ENCODE measurements around the gene MATN3.
"Not testable (repeated sequence)": the region's sequence is repeated elsewhere in the genome, so short reads cannot be mapped to it uniquely, and the experiment has no call there.

DNA sequence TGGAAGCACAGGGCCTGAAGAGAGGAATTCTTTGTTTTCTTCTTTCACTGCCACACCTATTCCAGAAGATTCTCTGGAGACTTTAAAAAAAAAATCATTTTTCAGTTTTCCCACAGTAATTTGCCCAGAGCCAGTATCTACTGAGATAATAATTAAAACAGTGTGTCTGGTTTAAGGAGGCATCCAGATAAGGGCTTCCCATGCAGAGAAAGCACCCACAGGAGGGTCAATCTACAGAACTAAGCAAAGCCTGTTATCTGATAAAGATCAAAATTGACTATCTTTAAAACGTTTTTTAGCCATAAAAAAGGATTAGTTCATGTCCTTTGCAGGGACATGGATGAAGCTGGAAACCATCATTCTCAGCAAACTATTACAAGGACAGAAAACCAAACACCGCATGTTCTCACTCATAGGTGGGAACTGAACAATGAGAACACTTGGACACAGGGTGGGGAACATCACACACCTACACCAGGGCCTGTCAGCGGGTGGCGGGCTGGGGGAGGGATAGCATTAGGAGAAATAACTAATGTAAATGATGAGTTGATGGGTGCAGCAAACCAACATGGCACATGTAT lies 33.3 kb upstream of the MATN3 start:
- TF ChIP-seq, protein P1, sequence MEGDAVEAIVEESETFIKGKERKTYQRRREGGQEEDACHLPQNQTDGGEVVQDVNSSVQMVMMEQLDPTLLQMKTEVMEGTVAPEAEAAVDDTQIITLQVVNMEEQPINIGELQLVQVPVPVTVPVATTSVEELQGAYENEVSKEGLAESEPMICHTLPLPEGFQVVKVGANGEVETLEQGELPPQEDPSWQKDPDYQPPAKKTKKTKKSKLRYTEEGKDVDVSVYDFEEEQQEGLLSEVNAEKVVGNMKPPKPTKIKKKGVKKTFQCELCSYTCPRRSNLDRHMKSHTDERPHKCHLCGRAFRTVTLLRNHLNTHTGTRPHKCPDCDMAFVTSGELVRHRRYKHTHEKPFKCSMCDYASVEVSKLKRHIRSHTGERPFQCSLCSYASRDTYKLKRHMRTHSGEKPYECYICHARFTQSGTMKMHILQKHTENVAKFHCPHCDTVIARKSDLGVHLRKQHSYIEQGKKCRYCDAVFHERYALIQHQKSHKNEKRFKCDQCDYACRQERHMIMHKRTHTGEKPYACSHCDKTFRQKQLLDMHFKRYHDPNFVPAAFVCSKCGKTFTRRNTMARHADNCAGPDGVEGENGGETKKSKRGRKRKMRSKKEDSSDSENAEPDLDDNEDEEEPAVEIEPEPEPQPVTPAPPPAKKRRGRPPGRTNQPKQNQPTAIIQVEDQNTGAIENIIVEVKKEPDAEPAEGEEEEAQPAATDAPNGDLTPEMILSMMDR (IDR thresholded peaks at IDR 0.05), result not testable (repeated sequence)
- not testable (repeated sequence) for TF ChIP-seq POLR2A, POLR2AphosphoS5 (IDR thresholded peaks at IDR 0.05)
